ENCODE measurements around the gene VWA1. TPM values are rescaled to one million over a fixed set of nuclear protein-coding genes. Genes with fewer than 3 reads are reported as not detected.
"Not testable (repeated sequence)": the region's sequence is repeated elsewhere in the genome, so short reads cannot be mapped to it uniquely, and the experiment has no call there.

Gene VWA1
- total RNA-seq, 1 donor from 2014 or later, result 58.7 TPM

- TF ChIP-seq, protein P1, sequence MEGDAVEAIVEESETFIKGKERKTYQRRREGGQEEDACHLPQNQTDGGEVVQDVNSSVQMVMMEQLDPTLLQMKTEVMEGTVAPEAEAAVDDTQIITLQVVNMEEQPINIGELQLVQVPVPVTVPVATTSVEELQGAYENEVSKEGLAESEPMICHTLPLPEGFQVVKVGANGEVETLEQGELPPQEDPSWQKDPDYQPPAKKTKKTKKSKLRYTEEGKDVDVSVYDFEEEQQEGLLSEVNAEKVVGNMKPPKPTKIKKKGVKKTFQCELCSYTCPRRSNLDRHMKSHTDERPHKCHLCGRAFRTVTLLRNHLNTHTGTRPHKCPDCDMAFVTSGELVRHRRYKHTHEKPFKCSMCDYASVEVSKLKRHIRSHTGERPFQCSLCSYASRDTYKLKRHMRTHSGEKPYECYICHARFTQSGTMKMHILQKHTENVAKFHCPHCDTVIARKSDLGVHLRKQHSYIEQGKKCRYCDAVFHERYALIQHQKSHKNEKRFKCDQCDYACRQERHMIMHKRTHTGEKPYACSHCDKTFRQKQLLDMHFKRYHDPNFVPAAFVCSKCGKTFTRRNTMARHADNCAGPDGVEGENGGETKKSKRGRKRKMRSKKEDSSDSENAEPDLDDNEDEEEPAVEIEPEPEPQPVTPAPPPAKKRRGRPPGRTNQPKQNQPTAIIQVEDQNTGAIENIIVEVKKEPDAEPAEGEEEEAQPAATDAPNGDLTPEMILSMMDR (IDR thresholded peaks at IDR 0.05), result no peak
- H3K27ac ChIP-seq, result no peak overlapping the region
These were observed 7.7 kb upstream of the VWA1 start for GRCh38 chr1:1427820-1428148.

DNA sequence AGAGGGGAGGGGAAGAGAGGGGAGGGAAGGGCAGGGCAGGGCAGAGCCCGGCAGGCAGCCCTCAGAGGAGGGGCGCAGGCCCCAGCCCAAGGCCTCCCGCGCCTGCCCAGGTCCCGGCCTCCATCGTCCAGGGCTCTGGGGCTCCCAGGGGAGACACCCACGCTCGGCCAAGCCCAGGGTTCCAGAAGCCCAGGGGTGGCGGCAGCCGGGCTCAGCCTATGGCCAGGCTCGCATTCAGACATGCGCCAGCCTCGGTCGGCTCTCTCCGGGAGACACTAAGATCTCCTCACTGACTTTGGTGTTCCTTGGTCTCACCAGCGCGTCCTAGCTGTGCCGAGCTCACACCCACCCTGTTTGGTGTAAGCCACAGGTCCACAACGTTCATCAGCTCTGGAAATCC is 7.3 kb upstream of the VWA1 start:
- intact Hi-C loops (cut with DNase I), result no loop called here
- no peak for ATAC-seq
- Histone ChIP-seq H3K27me3 (ENCODE audit: low read depth) (peaks cover 4% of the 10 kb centered on the region), H3K27ac (no peak overlapping the region), H3K4me3 (no peak overlapping the region), H3K9me3 (no peaks in the 10 kb centered on the region), H3K36me3 (no peaks in the 10 kb centered on the region), H3K4me1 (peaks cover 42% of the 10 kb centered on the region)
- TF ChIP-seq, protein P1 (IDR thresholded peaks at IDR 0.05), result no peak
- peak; percentile 46 for DNase-seq

More at GRCh38 chr1:1427820-1428148, 7.7 kb upstream of the VWA1 start:
- peaks cover 38% of the 10 kb centered on the region for H3K4me1 ChIP-seq
- no peaks in the 10 kb centered on the region for H3K36me3 ChIP-seq
- DNase-seq (no peak), ATAC-seq (no peak)
- H3K27me3 ChIP-seq (ENCODE audit: low read depth), result peaks cover 4% of the 10 kb centered on the region
- H3K4me3 ChIP-seq, result peak overlapping the region; percentile 41
- intact Hi-C loops (cut with DNase I), result no loop called here
- H3K9me3 ChIP-seq, result no peaks in the 10 kb centered on the region

- H3K27ac ChIP-seq; intact Hi-C loops (cut with DNase I); H3K4me3 ChIP-seq; H3K36me3 ChIP-seq; H3K9me3 ChIP-seq; DNase-seq; H3K27me3 ChIP-seq (ENCODE audit: low read depth); ATAC-seq: not testable (repeated sequence)
- H3K4me1 ChIP-seq, result peaks cover 50% of the 10 kb centered on the region
These were observed 6.5 kb upstream of the VWA1 start for GRCh38 chr1:1428967-1429366.

DNA sequence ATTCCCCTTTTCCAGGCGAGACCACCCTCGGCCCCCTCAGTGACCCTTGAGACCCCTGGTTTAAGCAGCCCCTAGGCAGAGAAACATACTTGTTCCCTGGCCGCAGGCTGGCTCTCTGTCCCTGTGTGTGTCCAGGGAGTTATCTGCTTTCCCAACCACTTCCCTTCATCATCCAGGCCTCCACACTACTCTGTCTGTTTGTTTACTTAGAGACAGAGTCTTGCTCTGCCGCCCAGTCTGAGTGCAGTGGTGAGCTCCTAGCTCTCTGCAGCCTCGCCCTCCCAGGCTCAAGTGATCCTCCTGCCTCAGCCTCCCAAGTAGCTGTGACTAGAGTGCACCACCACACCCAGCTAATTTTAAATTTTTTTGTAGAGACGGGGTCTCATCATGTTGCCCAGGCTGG is 5.8 kb upstream of the VWA1 start:
- TF ChIP-seq, protein P1 (IDR thresholded peaks at IDR 0.05), result no peak
- Histone ChIP-seq H3K27me3 (ENCODE audit: low read depth) (peaks cover 9% of the 10 kb centered on the region), H3K4me3 (no peak overlapping the region), H3K27ac (peak overlapping the region; percentile 89), H3K36me3 (no peaks in the 10 kb centered on the region), H3K4me1 (peaks cover 57% of the 10 kb centered on the region), H3K9me3 (no peaks in the 10 kb centered on the region)
- DNase-seq (no peak), ATAC-seq (no peak)
- intact Hi-C loops (cut with DNase I), result no loop called here

GRCh38 chr1:1430114-1430982 is 5.1 kb upstream of the VWA1 start:
- H3K4me3 ChIP-seq, result peak overlapping the region; percentile 21
- DNase-seq, result peak; percentile 78
- ATAC-seq, result peak; percentile 34

More at GRCh38 chr1:1430114-1430982, 5.1 kb upstream of the VWA1 start:
- peak overlapping the region; percentile 89 for H3K27ac ChIP-seq
- H3K27me3 ChIP-seq (ENCODE audit: low read depth), result peaks cover 9% of the 10 kb centered on the region
- H3K9me3 ChIP-seq, result no peaks in the 10 kb centered on the region
- TF ChIP-seq, protein P1 (IDR thresholded peaks at IDR 0.05), result peak; percentile 24
- intact Hi-C loops (cut with DNase I), result no loop called here
- no peaks in the 10 kb centered on the region for H3K36me3 ChIP-seq
- peaks cover 63% of the 10 kb centered on the region for H3K4me1 ChIP-seq

All from lower lobe of right lung (tissue), 2 donors.